ENCODE data around the gene SPI1. TPM values are rescaled to one million over a fixed set of nuclear protein-coding genes. Genes with fewer than 3 reads are reported as not detected.

The SPI1 gene
- total RNA-seq, 2 experiments from 2014 or later, result 4.9 to 5.9 TPM

DNA sequence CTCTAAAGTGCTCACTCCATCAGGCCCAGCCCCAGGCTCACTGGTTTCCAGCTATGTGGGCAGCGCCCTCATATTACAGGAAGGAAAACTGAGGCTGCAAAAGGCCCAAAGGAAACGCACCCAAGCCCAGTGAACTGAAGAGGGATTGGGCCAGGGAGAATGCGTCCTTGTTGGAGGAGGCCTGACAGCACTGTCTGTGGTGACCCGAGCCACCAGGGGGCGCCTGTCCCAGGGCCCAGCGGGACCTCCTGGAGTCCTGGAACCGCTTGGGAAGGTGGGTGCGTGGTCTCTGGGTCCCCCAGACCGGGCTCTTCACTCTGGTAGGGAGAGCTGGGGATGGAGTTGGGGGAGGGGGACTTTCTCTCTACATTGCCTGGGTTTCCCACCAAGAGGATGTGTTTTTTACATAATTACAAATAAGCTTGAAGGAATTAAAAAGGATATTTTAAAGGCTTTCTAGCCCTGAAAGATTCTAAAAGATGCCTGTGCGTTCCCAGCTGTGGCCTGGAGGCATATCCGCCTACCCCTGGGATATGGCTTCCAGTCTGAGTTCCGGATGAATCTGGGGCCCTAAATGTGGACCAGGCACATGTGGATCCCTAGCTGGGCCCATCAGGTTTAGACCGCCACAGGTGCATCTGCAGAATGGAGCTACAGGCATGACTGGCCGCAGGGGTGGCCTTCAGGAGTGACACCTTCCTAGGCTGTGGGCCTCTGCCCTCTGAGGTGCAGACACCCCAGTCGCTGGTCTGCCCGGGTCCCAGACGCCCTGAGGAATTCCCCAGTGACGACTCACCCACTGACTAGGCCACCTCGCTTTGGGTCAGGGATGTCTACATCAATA is 4.2 kb downstream of the SPI1 start:
- Histone ChIP-seq H3K4me3 (ENCODE audit: low read length) (no peak overlapping the region), H3K27ac (ENCODE audit: low read depth in 1 of 2, low read length in 2 of 2) (no peak overlapping the region), H3K9me3 (ENCODE audit: control insufficient read depth in 1 of 2, insufficient read depth in 1 of 2, low read length in 2 of 2) (no peaks in the 10 kb centered on the region), H3K36me3 (ENCODE audit: insufficient read depth, low read length) (no peaks in the 10 kb centered on the region), H3K27me3 (ENCODE audit: control insufficient read depth in 1 of 2, insufficient read depth in 2 of 2, low read length in 2 of 2) (no peaks in the 10 kb centered on the region), H3K4me1 (ENCODE audit: insufficient read depth, low read length) (peaks cover 13% of the 10 kb centered on the region)
- no peaks in the 10 kb centered on the region for H3K27me3 Mint-ChIP-seq
- ChIA-PET CTCF (interaction anchor here (0.7 to 6.1 kb wide), 13 partner anchors 10 to 80 kb away, joined by 3 to 43 read pairs (median 4); no protein-coding TSS in a partner anchor), POLR2A (interaction anchor here (0.7 to 1.6 kb wide), 9 partner anchors 18 to 52 kb away, joined by 3 to 12 read pairs (median 5); partner anchors contain the start of genes PSMC3 and SLC39A13)
- H3K9me3 Mint-ChIP-seq, result no peaks in the 10 kb centered on the region
- ATAC-seq (ENCODE audit: poor library complexity) (peak; percentile 95), DNase-seq (peak; percentile 73 to 93 (median 84))
- no peaks in the 10 kb centered on the region for H3K4me1 Mint-ChIP-seq (ENCODE audit: low read depth)
- TF ChIP-seq, protein P1, sequence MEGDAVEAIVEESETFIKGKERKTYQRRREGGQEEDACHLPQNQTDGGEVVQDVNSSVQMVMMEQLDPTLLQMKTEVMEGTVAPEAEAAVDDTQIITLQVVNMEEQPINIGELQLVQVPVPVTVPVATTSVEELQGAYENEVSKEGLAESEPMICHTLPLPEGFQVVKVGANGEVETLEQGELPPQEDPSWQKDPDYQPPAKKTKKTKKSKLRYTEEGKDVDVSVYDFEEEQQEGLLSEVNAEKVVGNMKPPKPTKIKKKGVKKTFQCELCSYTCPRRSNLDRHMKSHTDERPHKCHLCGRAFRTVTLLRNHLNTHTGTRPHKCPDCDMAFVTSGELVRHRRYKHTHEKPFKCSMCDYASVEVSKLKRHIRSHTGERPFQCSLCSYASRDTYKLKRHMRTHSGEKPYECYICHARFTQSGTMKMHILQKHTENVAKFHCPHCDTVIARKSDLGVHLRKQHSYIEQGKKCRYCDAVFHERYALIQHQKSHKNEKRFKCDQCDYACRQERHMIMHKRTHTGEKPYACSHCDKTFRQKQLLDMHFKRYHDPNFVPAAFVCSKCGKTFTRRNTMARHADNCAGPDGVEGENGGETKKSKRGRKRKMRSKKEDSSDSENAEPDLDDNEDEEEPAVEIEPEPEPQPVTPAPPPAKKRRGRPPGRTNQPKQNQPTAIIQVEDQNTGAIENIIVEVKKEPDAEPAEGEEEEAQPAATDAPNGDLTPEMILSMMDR (IDR thresholded peaks at IDR 0.05), result peak; percentile 93
- intact Hi-C loops (cut with DNase I, micrococcal nuclease), result loop anchor here (1.0 to 5.0 kb wide), 6 partner anchors 21 to 478 kb away; partner anchors contain the start of gene SLC39A13 (in 2 of the 2)
- H3K36me3 Mint-ChIP-seq (ENCODE audit: low read depth), result no peaks in the 10 kb centered on the region
- no peak overlapping the region for H3K4me3 Mint-ChIP-seq
- H3K27ac Mint-ChIP-seq, result no peak overlapping the region

DNA sequence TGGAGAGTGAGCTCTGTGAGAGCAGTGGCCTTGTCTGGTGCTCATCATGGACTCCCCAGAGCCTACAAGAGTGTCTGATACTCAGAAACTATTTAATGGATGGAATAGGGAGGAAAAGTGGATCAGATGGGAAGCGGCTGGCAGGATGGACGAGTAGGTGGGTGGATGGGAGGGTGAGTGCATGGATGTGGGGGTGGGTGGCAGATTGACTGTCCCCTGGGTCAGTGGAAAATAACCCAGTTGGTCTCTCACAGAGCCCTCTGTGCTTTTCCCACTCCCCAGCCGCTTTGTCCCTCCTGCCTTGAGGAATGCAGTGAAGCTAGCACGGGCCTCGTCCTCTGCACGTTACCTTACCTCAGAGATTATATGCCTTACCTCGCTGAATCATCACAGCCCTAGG is 5.9 kb downstream of the SPI1 start:
- Mint-ChIP-seq H3K4me3 (no peak overlapping the region), H3K27ac (no peak overlapping the region), H3K36me3 (ENCODE audit: low read depth) (no peaks in the 10 kb centered on the region), H3K4me1 (ENCODE audit: low read depth) (no peaks in the 10 kb centered on the region), H3K27me3 (no peaks in the 10 kb centered on the region), H3K9me3 (no peaks in the 10 kb centered on the region)
- Histone ChIP-seq H3K27ac (ENCODE audit: low read depth in 1 of 2, low read length in 2 of 2) (no peak overlapping the region), H3K36me3 (ENCODE audit: insufficient read depth, low read length) (no peaks in the 10 kb centered on the region), H3K27me3 (ENCODE audit: control insufficient read depth in 1 of 2, insufficient read depth in 2 of 2, low read length in 2 of 2) (no peaks in the 10 kb centered on the region), H3K4me1 (ENCODE audit: insufficient read depth, low read length) (peaks cover 10% of the 10 kb centered on the region), H3K4me3 (ENCODE audit: low read length) (no peak overlapping the region), H3K9me3 (ENCODE audit: control insufficient read depth in 1 of 2, insufficient read depth in 1 of 2, low read length in 2 of 2) (no peaks in the 10 kb centered on the region)
- ChIA-PET CTCF (interaction anchor here (1.4 to 6.1 kb wide), 2 partner anchors 30 to 39 kb away, joined by 4 to 43 read pairs; no protein-coding TSS in a partner anchor), POLR2A (no interaction called here)
- TF ChIP-seq, protein P1 (IDR thresholded peaks at IDR 0.05), result no peak
- intact Hi-C loops (cut with DNase I, micrococcal nuclease), result loop anchor here in 1 of 2 experiments (5.0 kb wide), 1 partner anchor 480 kb away; no protein-coding TSS in a partner anchor
- ATAC-seq (ENCODE audit: poor library complexity) (no peak), DNase-seq (no peak)

DNA sequence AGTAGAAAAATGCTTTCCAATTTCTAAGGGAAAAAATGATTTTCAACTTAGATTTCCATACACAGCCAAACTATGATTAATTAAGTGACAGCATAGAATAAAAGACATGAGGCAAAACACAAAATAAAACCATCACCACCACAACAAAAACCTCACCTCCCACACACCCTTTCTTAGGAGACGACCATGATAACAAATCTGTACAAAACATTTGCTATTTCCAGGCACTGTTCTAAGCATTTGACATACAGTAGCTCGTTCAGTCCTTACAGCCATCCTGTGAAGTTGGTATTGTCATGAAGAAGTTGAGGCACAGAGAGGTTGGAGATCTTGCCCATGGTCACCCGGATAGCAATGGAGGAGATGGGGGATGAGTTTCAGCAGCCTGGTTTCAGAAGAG is 8.7 kb downstream of the SPI1 start:
- DNase-seq (no peak), ATAC-seq (ENCODE audit: poor library complexity) (no peak)
- no peak overlapping the region for H3K27ac ChIP-seq (ENCODE audit: low read depth in 1 of 2, low read length in 2 of 2)
- Mint-ChIP-seq H3K9me3 (no peaks in the 10 kb centered on the region), H3K27me3 (no peaks in the 10 kb centered on the region), H3K4me3 (no peak overlapping the region), H3K36me3 (ENCODE audit: low read depth) (no peaks in the 10 kb centered on the region), H3K4me1 (ENCODE audit: low read depth) (no peaks in the 10 kb centered on the region), H3K27ac (no peak overlapping the region)
- H3K27me3 ChIP-seq (ENCODE audit: control insufficient read depth in 1 of 2, insufficient read depth in 2 of 2, low read length in 2 of 2), result no peaks in the 10 kb centered on the region
- H3K9me3 ChIP-seq (ENCODE audit: control insufficient read depth in 1 of 2, insufficient read depth in 1 of 2, low read length in 2 of 2), result no peaks in the 10 kb centered on the region
- ChIA-PET CTCF (interaction anchor here (6.1 kb wide), 1 partner anchor 42 kb away, joined by 43 read pairs; no protein-coding TSS in a partner anchor), POLR2A (no interaction called here)
- H3K36me3 ChIP-seq (ENCODE audit: insufficient read depth, low read length), result no peaks in the 10 kb centered on the region
- peaks cover 10% of the 10 kb centered on the region for H3K4me1 ChIP-seq (ENCODE audit: insufficient read depth, low read length)
- intact Hi-C loops (cut with DNase I, micrococcal nuclease), result loop anchor here in 1 of 2 experiments (5.0 kb wide), 1 partner anchor 483 kb away; no protein-coding TSS in a partner anchor
- TF ChIP-seq, protein P1 (IDR thresholded peaks at IDR 0.05), result no peak
- H3K4me3 ChIP-seq (ENCODE audit: low read length), result no peak overlapping the region

All from CD4-positive, alpha-beta T cell (primary cell).